NCI-H82 treated with DMSO at 0.1 percent for 48 hours (cell line): Measurements from ENCODE around the gene PRSS58.

Experiments
- DNase-seq: peaks from one replicate; lab custom pipeline; 2025; ENCODE audit not compliant: unreplicated experiment; lab: John Stamatoyannopoulos, UW

PRSS58 gene, protein sequence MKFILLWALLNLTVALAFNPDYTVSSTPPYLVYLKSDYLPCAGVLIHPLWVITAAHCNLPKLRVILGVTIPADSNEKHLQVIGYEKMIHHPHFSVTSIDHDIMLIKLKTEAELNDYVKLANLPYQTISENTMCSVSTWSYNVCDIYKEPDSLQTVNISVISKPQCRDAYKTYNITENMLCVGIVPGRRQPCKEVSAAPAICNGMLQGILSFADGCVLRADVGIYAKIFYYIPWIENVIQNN

DNA sequence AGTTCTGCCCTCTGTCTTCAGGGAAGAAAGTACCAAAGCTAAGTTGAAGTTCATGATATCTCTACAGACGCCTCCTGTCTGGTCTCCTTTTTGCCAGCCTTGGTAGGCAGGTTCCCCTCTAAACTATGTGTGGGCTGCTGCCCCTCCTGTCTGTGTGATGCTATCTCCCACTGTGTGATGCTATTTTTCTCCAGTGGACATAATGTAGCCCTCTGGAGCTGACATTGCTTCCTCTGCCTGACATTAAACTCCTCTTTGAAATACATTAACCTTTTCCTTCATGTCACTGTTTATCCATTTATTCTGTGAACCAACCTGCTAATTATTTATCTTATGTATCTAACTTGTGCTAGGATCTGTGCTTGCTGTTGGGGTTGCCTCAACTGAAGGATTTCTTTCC lies at the start of gene PRSS58:
Gene PRSS58 (minus strand): TSS at position 101 of the 400 bp plus-strand sequence. CDS start 351 bp downstream, outside the sequence.
- no peak for DNase-seq

DNA sequence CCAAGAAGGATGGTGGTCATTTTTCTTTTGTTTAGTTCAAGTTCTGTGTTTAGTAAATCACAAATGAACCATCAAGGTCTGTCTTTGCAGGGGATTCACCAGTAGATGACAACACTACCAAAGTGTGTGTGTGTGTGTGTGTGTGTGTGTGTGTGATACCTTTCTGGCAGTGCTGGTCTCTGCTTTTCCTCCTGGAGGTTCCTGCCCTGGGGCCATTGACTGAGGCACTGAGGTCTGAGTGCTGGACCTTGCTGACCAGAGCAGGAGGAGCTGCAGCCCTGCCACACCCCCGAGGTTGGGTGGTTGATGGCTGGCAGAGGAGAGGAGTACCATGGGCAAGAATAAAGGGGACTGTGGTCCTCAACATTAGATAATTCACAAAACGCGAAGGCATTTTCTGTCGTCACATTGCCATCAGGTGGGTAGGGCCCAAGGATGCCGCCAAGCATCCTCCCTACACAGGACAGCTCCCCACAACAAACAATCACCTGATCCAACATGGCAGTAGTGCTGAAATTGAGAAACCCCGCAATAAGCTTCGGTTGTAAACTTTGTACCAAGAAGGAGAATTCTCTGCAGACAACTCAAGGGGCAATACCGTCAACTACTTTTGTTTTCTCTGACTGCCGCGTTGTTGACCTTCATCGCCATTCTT lies 49.5 kb upstream of the PRSS58 start:
- no peak for DNase-seq

DNA sequence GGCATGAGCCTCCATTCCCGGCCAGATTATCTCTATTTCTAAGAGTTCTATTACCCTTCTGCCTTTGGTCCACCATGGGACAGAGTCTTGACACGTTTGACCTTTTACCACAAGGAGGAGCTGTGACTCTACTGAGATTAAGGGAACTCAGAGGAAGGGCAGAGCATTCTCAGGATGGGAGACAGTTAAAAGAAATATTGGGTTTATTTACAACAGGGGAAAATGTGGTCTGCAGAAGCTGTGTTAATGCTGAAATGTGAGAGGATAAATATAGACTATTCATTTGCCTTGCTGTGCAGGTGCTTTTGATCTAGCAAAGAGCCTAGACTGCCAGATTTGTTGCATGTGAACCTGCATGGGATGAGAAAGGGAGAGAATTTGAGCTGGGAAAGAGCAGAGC lies 45.8 kb upstream of the PRSS58 start:
- peak; percentile 45 for DNase-seq

DNA sequence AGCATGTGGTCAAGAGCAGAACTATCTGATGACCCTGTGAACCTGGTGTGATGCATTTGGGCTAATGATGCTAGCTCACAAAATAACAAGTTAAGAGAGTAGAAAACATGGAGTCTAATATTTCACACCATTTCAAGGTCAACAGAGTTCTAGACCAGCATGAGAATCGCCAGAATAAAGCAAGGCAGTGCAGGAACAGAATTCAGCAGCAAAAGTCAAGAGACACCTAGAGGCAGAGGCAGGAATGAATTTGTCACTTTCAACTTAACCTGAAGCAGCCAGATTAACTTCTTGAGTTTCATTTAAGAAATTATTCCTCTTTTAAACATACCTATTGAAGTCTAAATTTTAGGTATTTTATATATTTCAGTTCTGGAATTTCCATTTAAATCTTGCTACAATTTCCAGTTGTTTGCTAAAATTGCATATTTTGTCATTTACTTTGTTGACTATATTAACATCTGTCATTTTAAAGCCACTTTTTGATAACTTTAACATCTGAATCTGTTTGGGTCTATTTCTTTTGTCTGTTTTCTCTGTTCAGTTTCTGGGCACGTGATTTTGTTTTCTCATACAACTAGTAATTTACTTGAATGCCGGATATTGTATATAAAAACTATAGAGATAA lies 44.2 kb upstream of the PRSS58 start:
- DNase-seq: peak; percentile 38

DNA sequence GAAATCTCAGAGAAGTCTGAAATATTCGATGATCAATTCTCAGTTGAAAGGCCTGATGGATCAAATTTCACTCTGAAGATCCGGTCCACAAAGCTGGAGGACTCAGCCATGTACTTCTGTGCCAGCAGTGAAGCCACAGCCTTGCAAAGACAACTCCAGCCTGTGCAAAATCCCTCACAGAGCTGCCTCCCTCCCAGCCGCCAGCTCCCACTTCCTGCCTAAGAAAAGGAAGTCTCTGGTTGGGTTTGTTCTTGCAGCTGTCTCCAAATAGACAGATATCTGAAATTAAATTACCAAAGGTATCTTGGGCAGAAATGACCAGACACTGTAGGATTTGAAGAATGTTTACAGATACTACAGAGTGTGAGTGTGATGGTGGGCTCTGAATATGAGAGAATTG lies 43.4 kb upstream of the PRSS58 start:
- DNase-seq: no peak

DNA sequence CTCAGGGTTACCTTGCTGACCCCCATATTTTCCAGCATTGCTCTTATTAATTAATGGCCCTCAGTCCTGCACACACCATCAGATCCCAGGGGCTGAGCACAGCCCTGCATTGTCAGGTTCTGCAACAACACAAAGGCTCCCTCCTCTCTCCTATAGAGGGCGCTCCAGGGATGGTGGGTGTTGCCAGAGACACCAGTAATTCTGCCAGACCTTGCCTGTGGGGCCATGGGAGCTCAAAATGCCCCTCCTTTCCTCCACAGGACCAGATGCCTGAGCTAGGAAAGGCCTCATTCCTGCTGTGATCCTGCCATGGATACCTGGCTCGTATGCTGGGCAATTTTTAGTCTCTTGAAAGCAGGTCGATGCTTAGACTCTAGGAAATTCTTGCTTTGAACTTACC lies 42.8 kb upstream of the PRSS58 start:
- DNase-seq: no peak

DNA sequence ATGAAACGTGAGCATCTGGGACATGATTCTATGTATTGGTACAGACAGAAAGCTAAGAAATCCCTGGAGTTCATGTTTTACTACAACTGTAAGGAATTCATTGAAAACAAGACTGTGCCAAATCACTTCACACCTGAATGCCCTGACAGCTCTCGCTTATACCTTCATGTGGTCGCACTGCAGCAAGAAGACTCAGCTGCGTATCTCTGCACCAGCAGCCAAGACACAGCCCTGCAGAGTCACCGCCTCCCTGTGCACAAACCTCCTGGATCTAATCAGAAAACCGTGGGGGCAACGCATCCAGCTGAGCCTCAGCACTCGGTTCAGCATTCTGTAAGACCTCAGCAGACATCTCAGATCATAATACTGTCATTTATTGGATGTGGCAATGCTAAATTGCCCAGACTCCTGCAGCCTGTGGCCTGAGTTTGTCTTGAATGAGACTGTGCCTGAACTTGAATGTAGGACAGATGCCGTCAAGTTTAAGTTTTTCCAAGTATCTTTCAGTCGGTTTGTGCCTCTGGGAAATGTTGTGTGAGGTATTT lies 41.5 kb upstream of the PRSS58 start:
- no peak for DNase-seq

DNA sequence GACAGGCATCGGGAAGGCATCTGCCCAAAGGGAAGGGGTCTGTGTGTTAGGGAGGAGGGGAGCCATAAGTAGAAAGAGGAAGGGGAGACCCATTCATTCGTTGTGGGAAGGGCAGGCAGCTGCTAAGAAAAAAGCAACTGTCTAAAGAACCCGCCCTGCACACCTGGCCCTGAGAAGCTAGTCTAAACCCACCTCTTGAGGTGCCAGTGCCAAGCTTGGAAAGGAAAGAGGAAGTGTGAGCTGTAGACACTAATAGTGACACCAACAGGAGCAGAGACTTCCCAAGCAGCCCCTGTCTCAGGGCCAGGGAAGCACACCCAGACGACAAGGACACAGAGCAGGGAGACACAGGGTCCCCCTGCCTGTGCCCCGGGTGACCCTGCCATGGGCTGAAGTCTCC lies 40.8 kb upstream of the PRSS58 start:
- no peak for DNase-seq

DNA sequence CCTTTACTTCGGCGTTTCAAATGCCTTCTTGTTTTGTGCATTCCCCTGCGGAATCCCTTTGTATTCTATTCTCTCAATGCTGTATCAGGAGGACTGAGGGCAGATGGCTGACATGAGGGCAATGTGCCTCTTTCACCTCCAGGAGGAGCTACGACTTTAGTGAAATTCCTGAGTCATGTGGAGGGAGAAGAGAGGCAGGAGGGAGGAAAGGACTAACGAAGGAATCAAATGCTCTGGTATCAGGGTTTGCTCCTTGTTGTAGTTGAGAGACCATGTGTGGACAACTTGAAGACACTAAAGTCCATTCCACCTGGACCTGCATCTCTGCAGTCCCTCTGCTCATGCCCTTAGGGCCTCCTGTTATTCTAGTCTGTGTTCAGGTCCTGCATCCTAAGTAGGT lies 40.2 kb upstream of the PRSS58 start:
- no peak for DNase-seq

DNA sequence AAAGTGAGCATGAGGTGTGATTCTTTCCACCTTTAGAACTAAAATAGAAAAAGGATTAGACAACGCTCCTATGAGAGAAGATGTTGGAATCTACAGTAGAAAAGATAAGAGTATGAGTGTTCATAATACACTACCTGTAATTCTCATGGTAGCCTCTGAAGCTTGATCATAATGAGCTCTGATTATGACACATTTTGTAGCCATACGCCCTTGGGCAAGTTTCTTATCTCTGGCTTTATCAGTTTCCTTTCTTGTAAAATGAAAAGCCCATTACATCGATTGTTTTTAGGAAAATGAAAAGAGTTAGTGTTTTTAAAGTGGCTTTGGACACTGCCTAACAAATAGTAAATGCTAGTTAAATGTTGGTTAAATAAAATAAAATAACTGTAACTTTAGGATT lies 22.4 kb upstream of the PRSS58 start:
- DNase-seq: no peak

DNA sequence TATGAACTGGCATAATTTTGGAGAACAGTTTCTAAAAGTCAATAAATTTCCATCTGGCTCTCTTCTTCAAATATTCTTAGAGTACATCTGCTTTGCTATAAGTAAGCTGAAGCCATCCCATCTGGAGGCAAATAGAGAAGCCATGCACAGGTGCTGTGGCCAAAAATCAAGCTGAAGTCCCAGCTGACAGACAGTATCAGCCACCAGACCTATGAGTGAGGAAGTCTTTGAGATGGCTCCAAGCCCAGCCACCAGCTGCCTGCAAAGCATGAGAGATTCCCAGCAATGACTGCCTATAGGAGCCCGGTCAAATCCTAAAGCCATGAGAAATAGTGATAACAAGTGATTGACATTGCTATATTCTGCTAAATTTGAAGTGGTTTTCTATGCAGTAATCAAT lies 21.7 kb upstream of the PRSS58 start:
- no peak for DNase-seq

DNA sequence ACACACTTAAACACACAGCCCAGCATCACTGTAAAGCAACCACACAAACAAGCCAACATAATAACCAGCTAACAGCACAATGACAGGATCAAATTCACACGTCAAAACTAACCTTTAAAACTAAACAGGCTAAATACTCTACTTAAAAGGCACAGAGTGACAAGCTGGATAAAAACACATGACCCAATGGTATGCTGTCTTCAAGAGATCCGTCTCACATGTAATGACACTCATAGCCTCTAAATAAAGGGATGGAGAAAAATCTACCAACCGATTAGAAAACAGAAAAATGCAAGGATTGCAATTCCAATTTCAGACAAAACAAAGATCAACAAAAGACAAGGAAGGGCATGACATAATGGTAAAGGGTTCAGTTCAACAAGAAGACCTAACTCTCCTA lies 17.2 kb upstream of the PRSS58 start:
- DNase-seq: no peak

DNA sequence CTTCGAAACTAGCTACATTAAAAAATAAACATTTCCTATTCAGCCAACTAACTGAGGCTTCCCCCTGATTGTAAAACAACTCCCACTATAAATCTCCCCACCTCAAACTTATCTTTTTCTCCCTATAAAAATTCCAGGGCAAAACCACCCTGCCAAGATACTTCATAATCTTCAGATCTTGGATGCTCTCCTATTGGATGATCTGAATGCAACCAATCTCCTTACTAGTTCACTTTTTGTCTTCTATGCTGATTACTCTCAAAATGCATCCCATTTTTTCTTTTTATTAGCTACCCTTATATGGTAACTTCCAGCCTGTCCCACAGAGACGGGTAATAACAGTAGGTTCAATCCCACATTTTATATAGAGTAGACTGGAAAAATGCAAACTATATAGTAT lies 15.0 kb upstream of the PRSS58 start:
- DNase-seq: no peak

DNA sequence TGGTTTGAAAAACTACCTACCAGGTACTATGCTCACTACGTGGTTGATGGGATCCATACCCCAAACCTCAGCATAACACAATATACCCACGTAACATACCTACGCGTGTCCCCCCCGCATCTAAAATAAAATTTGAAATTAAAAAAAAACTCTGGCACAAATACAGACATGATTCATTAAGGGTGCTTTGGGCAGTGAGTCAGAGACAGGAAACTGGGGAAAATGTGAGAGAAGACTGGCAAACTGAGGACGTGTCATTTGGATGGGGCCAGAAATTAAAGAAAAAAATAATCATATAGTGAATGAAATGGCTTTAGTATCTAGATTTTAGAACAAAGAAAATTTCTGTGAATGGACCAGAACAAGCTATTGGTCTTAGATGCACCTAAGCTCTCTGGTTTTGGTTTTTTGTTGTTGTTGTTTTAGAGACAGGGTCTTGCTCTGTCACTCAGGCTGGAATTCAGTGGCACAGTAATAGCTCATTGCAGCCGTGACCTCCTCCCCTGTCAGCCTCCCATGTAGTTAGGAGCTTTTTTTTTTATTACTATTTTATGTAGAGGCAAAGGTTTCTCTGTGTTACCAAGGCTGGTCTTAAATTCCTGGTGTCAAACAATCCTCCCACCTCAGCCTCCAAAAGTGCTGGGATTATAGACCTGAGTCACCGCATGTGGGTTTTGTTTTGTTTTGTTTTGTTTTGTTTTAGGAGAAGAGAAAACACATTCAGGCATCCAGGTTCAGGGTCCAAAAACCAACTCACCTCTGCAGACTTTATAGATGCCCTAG lies 5.9 kb upstream of the PRSS58 start:
- DNase-seq: no peak

DNA sequence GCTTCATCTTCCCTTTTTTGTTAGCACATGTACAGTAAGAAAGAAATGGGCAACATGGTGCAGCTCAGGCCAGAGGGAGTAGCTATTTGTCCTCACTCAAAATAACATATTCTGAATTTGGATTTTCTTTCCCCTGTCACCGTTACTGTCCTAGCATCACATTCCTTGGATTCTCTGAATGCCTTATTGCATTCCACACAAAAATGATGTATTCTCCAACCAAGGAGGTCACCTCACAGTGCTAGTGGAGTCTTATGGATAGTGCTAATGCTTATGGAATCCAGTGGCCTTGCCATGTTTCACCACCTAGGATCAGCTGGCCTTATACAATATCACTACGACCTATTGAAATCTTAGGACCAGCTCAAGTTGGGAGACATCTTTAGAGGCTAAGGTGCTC lies 7.2 kb downstream of the PRSS58 start:
- no peak for DNase-seq

DNA sequence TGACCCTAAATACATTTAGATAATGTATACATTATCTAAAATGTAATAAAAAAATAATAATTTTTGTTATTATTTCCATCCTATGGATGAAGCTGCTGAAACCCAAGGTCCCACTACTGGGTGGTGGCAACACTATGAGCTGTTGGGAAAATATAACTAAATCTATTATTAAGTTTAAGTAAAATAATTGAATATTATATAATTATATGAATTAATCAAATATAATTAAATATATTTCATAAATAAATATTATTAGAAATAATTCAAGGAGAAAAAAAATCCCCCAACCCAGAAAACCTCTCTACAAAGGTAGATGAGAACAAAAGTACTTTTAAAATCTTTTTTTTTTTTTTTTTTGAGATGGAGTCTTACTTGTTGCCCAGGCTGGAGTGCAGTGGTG lies 7.9 kb downstream of the PRSS58 start:
- DNase-seq: no peak

DNA sequence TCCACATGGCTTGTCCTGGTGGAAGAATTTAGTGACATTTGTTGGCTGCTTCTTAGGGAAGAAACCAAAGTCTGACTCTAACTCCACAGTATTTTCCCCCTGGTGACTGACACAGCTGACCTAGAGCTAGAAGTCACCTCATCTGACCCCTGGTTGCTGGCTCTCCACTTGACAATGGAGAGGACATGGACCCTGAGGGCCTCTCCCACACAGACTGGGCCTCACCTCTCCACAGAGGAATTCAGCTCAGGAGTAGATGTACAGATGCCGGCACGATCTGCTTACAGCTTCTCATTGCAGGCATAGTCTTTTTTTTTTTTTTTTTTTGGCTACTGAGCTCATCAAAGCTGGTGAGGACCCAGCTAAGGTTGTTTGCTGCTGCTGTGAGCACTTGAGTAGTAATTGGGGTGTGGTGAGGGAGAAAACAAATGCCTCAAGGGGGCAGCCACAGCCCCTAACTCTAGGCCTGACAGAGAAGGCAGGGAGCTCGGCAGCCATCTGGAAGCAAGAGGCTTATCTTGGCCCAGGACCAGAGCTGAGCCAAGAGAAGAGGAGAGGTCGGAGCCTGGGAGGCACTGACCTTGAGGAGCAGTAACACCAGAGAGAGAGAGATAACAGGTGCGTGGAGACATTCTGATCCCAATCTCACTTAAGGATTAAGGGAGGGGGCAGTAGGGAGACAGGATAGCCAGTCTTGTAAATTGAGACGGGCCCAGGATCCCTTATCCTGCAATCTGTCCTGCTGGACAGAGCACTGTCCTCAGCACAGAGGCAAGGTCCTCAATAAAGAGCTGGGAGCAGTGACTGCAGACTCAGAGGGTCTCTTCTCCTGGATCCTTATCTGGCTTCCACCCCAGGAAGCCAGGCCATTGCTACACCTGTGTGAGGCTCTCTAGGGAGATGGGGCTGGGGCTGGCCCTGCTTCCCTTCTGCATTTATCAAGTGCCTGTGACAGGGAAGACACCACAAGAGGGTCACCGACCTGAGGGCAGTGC lies 9.4 kb downstream of the PRSS58 start:
- peak; percentile 79 for DNase-seq

DNA sequence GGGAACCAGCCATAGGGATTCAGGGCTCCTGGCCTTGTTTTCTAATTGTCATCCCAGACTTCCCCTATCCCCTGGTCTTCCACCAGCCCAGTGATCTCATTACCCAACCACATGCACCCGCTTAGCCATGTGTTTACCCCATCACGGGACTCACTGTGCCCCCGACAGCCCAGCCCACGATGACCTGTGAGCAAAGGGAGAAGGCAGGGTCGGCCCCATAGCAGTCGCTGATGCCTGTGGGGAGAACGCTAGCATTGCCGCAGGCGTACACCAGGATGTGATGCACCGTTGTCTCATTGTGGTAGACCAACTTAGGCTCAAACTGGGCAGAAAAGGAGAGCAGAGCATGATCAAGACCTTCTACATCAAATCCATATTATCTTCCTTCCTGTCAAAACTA lies 14.0 kb downstream of the PRSS58 start:
- no peak for DNase-seq

DNA sequence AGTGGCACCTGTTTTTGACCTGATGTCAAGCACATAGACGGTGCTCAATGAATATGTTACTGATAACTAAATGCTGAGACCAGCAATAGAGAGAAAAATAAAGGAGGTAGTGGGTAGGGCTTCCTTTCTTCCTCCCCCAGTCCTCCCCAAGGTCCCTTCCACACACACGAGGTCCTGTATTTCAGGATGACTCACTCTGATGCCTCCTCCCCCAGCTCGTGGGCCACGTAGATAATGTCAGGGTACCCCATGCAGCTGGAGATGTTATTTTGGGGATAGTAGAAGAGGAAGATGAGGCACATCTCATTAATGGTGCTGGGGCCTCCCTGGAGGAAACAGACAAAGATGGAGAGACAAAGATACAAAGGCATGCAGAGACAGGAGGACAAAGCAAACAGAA lies 17.3 kb downstream of the PRSS58 start:
- no peak for DNase-seq

DNA sequence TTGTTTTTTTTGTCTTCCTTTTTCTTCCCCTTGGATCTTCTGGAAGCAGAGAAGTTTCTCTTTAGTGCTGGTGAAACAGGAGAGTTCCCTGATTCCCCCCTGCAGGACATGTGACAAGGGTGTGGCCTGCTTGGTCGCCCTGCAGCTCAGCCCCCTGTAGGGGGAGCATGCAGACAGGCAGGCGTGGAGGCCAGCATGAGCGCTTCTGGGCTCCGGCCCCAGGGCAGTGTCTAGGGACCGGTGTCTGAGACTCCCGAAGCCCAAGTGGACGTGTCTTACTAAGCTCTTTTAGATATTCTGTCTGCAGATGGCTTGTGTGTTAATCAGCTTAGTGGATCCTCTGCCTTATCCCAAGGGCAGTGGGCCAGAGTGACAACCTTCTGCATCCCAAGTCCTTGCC lies 26.1 kb downstream of the PRSS58 start:
- DNase-seq: peak; percentile 97
